NCI-H526 (cell line): ENCODE measurements around the gene PSD.

Source experiments
- DNase-seq, 2 experiments: peaks; one replicate each; lab custom pipeline; 2025; lab: John Stamatoyannopoulos, UW

PSD gene

DNA sequence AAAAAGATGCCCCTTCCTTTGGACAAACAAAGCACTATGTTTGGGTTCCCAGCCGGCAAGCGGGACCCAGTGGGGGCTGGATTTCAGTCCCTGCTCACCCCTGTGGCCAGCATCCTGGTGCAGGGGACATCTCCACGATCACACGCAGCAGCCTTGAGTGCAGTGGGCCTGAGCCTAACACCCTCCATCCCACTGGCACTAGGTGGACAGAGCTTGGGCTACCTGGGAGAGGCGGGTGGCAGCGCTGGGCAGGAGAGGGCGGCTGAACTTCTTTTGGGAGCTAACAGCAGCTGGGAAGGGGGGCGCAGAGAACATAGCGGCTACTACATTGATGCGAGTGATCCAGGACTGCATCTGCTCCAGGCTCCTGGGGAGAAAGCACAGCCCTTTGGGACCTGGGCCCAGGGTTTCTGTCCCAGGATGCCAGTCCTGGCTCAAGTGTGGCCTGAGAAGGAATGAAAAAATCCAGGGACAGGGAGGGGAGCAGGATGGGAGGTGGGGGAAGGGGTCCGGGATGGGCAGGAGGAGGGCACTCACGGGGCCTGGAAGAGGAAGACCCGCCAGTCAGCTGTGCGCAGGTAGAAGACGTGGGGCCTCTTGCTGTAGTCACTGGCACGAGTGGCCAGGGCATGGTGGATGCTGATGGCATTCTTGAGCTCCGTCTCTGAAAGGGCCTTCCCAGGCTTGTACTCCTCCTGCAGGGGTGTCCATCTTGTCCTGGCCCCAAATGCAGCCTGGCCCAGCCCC is 14.1 kb downstream of the PSD start:
- no peak for DNase-seq

DNA sequence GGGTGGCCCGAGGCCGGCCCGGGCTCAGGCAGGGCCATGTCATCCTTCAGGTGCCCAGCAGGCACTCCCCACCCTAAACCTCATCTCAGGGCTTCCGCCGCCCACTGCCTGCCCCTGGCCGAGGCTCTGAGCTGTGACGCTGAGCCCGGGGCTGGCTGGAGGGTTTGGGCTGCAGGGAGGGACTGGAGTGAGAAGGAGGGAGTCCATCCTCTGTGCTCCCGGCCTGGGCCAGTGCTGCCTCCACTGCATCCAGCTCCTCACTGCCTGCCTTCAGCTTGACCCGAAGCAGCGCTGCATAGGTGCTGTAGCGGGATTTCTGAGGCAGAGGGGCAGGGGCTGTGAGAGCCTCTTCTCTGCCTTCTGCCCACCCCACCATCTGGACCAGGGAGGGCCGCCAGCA is 15.5 kb downstream of the PSD start:
- no peak for DNase-seq

DNA sequence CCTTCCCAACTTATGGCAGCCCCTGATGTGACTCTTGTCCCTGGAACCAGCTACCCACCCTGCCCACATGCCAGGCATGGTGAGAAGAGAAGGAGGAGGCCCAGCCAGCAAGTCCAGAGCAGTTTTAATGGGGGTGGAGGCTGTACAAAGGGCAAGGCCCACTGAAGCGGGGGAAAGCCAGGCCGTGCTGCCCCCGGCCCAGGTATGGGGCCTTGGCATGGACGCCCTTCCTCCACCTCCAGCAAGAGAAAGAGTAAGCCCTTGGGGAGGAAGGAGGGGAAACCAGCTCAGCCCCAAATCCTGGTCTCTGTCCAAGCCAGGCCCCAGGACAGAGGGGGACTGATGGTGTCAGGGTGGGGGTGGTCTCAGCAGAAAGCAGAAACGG is 16.1 kb downstream of the PSD start:
- DNase-seq, result no peak

DNA sequence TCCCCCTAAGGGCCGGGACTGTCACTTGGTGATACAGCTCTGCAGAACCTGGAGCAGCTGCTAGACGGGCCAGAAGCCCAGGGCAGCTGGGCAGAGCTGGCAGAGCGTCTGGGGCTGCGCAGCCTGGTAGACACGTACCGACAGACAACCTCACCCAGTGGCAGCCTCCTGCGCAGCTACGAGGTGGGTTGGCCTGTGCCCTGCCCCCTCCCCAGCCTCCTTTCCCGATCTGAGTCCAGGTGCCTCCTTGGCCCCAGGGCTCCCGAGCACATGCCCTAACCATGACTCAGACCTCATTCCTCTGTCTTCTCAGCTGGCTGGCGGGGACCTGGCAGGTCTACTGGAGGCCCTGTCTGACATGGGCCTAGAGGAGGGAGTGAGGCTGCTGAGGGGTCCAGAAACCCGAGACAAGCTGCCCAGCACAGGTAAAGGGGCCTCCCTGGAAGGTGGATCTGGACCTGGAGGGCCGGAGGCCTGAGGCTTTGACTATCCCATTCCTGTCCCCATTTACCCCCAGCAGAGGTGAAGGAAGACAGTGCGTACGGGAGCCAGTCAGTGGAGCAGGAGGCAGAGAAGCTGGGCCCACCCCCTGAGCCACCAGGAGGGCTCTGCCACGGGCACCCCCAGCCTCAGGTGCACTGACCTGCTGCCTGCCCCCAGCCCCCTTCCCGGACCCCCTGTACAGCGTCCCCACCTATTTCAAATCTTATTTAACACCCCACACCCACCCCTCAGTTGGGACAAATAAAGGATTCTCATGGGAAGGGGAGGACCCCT is 16.7 kb downstream of the PSD start:
- DNase-seq, result no peak

DNA sequence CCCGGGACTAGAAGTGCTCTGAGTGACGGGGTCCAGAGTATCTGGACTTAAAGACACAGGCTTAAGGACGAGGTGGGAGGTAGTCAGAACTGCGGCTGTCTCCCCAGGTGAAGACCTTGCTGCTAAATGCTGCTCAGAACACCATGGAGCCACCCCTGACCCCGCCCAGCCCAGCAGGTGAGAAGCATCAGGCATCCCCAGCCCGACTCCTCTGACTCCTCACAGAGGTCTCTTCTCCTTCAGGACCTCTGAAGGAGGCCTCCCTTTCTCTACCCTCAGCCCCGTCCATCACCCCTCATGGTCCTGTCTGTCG is 17.3 kb downstream of the PSD start:
- DNase-seq, result no peak

DNA sequence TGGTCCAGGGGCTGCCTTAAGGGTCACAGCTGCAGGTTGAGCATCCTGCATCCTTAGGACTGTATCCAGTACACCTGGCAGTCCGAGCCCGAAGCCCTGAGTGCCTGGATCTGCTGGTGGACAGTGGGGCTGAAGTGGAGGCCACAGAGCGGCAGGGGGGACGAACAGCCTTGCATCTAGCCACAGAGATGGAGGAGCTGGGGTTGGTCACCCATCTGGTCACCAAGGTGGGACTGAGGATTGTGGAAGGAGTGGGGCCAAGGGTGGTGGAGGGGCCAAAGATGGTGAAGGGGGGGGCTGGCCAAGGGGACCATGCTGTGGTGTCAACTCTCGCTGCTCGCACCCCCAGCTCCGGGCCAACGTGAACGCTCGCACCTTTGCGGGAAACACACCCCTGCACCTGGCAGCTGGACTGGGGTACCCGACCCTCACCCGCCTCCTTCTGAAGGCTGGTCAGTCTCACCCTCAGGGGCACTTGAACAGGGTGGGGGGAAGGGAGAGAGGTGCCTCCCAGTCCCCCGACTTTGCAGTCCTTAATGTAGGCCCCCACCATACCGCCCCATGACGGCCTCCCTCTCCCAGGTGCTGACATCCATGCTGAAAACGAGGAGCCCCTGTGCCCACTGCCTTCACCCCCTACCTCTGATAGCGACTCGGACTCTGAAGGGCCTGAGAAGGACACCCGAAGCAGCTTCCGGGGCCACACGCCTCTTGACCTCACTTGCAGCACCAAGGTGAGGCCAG is 17.8 kb downstream of the PSD start:
- no peak for DNase-seq

DNA sequence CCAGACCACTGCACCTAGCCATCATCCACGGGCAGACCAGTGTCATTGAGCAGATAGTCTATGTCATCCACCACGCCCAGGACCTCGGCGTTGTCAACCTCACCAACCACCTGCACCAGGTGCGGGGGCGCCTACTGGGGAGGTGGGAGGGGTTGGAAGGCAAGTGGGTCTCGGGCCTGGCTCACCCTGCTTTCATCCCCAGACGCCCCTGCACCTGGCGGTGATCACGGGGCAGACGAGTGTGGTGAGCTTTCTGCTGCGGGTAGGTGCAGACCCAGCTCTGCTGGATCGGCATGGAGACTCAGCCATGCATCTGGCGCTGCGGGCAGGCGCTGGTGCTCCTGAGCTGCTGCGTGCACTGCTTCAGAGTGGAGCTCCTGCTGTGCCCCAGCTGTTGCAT is 18.5 kb downstream of the PSD start:
- no peak for DNase-seq

DNA sequence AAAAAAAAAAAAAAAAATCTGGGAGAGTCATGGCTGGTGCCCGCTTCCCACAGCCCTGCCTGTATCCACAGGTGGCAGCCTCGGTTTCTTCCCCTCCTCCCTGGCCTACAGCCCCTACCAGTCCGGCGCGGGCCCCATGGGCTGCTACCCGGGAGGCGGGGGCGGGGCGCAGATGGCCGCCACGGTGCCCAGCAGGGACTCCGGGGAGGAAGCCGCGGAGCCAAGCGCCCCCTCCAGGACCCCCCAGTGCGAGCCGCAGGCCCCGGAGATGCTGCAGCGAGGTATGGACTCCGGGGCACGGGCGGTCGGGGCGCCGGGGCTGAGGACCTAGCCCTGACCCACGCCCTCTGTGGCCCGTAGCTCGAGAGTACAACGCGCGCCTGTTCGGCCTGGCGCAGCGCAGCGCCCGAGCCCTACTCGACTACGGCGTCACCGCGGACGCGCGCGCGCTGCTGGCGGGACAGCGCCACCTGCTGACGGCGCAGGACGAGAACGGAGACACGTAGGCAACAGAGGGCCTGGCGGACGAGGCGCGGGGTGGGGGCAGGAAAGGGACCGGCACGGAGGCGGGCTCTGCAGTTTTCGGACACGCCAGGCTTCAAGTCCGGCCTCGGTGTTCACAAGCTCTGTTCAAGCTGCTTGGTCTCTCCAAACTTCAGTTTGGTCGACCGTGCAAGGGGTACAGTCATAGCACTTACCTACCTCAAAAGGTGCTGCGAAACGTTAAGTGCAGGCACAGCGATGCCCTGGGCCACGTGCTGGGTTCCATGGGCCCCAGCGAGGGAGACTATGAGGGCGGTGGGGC is 19.2 kb downstream of the PSD start:
- DNase-seq, result peak; percentile 54 to 86

DNA sequence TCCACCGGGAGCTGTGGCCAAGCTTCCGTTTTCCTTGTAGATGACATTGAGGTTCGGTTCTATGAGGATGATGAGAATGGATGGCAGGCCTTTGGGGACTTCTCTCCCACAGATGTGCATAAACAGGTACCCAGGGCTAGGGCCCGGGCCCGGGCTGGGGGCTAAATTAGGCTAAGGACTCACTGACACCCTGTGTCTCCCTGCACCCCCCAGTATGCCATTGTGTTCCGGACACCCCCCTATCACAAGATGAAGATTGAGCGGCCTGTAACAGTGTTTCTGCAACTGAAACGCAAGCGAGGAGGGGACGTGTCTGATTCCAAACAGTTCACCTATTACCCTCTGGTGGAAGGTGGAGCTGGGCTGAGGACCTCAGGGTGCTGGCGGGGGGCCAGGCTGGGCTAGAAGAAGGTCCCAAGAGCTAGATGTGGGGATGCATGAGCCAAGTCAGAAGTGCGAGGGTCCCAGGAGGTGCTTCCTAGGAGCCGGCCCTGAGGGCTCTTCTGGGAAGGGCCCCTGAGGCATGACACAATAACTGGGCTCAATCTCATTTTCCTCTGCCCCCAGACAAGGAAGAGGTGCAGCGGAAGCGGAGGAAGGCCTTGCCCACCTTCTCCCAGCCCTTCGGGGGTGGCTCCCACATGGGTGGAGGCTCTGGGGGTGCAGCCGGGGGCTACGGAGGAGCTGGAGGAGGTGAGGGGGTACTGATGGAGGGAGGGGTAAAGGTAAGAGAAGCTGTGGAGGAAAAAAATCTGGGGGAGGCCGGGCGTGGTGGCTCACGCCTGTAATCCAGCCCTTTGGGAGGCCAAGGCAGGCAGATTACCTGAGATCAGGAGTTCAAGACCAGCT is 20.2 kb downstream of the PSD start:
- no peak for DNase-seq

DNA sequence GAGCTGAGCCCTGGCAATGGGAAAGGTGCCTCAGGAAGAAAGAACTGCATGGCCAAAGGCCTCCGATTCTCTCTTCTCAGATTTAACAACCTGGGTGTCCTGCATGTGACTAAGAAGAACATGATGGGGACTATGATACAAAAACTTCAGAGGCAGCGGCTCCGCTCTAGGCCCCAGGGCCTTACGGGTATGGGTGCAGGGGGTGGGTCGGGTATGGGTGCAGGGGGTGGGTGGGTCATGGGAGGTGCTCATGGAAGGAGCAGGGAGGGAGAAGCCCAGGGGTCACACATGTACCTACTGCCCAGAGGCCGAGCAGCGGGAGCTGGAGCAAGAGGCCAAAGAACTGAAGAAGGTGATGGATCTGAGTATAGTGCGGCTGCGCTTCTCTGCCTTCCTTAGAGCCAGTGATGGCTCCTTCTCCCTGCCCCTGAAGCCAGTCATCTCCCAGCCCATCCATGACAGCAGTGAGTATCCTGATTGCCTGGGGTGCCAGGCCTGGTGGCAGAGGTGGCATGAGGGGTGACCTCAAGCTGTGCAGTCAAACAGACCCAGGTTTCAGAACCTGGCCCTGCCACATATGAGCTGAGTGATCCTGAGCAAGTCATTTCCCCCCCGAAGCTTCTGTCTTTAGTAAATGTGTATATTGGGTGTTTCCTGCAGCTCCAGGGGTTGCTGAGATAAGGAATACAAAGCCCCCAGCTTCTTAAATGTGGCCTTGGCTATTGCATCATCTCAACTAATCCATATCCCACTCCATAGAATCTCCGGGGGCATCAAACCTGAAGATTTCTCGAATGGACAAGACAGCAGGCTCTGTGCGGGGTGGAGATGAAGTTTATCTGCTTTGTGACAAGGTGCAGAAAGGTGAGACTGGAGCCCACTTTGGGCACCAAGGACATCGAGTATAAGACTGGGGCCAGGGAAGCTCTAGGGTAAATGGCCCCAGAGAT is 21.1 kb downstream of the PSD start:
- DNase-seq, result no peak

DNA sequence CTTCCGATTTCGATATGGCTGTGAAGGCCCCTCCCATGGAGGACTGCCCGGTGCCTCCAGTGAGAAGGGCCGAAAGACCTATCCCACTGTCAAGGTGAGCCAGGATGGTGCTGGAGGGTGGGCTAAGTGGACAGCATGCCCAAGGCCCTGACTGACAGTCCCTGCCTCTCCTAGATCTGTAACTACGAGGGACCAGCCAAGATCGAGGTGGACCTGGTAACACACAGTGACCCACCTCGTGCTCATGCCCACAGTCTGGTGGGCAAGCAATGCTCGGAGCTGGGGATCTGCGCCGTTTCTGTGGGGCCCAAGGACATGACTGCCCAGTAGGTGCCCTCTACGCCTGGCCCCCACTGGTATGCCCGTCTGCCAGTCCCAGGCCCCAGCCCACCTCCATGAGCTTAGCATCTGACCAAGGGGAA is 21.8 kb downstream of the PSD start:
- DNase-seq, result no peak

DNA sequence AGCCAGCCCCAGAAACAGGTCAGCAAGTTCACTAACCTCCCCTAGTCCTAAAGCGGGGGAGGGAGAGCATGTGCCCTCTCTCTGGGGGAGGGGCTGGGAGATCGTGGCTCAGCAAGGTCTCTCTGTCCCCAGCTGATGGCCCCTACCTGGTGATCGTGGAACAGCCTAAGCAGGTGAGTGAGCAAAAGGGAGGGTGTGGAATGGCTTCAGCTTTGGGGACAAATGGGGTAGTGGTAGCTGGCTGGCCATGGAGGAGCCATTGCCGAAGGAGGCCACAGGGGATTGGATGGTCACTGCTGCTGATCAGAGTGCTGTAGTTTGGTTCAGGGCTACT is 22.3 kb downstream of the PSD start:
- no peak for DNase-seq

DNA sequence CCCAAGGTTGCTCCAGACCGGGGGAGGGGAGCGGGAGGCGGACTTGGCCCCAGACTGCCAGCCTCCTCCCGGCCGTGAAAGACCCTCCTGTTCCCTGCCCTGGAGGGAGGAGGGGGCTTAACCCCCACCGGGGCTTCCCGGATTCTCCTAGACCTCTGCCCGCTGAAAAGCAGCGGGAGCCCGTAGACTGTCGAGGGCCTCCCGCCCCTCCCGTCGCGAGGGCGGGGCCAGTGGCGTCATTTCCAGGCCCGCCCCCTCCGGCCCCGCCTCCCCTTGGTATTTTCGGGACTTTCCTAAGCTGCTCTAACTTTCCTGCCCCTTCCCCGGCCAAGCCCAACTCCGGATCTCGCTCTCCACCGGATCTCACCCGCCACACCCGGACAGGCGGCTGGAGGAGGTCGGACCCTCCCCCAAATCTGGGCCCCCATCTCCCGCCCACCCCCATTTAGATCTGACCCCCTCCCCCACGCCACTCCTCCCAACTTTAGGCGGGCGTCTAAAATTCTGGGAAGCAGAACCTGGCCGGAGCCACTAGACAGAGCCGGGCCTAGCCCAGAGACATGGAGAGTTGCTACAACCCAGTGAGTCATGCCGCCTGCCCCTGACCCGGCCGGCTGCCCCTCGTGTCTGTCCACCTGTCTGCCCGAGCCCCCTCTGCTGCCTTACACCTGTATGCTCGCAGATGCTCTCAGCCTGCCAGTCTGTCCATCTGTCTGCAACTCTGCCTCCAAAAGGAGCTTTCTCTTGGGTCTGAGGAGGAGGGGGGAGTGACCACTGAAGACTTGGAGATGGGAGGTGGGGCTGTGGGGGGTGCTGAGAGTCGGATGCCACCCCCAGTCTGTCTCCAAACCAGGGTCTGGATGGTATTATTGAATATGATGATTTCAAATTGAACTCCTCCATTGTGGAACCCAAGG is 22.9 kb downstream of the PSD start, which contains the start of gene NFKB2:
NFKB2 (plus strand) TSS at position 306 of the 917 bp plus-strand sequence; CDS start at position 561, 255 bp downstream.
- DNase-seq, result peak; percentile 18 to 78

DNA sequence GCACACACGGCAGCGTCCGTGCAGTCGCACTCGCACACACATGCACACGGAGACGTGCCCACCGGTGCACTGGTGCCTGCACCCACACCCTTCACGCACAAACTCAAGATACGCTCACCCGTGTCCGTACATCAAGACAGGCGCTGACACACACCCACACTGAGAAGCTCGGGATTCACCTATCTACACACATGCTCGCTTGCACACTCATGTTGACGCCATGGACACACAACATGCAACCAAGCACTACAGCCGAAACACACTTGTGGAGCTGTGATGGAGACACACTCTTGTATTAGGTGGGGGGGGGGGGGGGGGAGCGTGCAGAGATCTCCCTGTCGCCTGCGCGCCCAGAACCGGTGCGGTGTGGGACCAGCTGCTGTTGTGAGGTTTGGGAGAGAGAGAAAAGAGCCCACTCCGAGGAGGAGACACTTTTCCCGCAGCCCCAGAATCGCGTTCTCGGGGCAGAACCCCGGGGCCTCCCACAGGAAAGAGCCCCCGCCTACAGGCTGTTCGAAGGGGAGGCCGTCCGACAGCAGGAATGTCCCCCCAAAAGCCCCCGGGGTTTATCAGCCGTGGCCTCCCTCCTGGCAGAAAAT is 23.7 kb downstream of the PSD start:
- peak; percentile 53 to 63 for DNase-seq

DNA sequence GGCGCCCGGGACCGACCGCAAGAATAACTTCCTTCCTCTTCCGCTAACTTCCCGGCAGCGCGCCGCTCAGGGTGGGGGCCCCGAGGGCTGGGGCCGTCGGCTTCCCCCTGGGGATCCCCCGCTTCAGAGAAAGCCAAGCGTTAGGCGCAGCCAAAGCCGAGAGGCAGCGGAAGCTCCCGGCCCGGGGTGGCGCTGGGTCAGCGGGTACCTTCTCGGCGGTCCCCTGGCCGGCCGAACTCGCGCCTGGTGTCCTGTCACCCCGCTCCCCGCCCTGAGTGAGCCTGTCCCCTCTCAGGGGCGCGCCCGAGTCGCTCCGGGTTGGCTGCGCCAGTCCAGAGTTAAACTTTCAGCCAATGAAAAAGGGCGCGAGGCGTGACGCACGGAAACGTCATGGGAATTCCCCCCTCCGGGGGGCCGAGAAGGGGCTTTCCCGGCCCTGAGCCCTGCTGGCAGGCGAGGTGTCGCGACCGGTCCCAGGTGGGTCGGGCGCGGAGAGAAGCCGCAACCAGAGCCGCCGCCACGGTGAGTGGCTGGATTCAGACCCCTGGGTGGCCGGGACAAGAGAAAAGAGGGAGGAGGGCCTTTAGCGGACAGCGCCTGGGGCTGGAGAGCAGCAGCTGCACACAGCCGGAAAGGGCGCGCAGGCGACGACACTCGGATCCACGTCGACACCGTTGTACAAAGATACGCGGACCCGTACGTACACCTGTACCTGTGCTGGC is 24.3 kb downstream of the PSD start:
- peak; percentile 53 to 74 for DNase-seq

DNA sequence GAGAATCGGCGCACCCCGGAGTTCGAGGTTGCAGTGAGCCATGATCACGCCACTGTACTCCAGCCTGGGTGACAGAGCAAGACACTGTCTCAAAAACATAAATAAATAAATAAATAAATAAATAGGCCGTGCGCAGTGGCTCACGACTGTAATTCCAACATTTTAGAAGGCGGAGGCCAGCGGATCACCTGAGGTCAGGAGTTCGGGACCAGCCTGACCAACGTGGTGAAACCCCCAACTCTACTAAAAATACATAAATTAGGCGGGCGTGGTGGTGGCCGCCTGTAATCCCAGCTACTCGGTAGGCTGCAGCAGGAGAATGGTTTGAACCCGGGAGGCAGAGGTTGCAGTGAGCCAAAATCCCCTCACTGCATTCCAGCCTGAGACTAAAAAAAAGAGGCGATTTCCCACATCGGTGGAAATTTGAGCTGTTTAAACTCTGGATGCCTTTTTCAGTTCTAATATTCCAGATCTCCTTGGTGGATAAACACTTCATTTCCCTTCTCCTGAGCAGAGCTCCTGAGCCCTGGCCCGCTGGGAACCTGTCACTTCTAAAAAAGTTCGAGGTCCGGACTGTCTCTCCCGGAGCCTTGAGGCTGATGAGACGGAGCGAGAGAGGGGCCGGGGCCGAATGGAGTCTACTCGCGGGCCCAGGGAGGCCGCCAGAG is 25.0 kb downstream of the PSD start:
- DNase-seq, result no peak

DNA sequence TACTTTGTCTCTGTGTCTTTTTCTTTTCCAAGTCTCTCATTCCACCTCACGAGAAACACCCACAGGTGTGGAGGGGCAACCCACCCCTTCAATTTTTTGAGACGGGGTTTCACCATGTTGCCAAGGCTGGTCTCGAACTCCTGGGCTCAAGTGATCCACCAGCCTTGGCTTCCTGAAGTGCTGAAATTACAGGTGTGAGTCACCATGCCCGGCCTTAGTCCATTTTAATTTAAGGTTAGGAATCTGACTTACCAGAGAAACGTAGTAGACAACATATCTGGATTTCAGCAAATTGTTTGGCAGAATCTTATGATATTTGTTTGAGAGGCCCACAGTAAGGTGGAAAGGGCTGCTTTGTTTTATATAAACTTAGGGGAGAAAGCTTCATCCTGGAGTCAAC is 26.3 kb downstream of the PSD start:
- no peak for DNase-seq
